Hippocampal formation (tissue), 2 donors: ENCODE measurements around the gene PANK3.
"Not testable (repeated sequence)": the region's sequence is repeated elsewhere in the genome, so short reads cannot be mapped to it uniquely, and the experiment has no call there.

Experiments used
- DNase-seq, 2 donors: peaks; one replicate each; lab custom pipeline; 2025; lab: John Stamatoyannopoulos, UW

Gene PANK3

GRCh38 chr5:168578538-168579487, at the start of gene PANK3:
Gene PANK3 (minus strand): TSS chr5:168579368. CDS start chr5:168579283, 85 bp downstream.
- DNase-seq, result peak in 1 of 2 donors; percentile 26

DNA sequence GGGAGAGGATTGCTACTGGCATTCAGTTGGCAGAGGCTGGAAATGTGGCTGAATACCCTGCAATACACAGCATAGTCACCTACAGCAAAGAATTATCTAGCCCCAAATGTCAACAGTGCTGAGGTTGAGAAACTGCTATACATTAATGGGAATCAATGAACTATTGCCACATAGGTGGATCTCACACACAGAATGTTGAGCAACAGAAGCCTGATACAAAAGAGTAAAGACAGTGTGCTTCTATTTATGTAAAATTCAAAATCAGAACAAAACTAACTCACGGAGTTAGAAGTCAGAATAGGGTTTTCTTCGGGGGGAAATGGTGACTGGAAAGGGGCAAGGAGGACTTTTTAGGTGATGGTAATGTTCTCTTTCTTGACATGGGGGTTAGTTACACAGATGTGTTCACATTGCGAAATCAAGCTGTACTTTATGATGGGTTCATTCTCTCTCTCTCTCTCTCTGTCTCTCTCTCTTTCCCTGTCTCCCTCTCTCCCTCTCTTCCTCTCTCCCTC, 45.7 kb upstream of the PANK3 start:
- no peak for DNase-seq

- no peak for DNase-seq
Observed at GRCh38 chr5:168620807-168621206, 41.6 kb upstream of the PANK3 start.

DNA sequence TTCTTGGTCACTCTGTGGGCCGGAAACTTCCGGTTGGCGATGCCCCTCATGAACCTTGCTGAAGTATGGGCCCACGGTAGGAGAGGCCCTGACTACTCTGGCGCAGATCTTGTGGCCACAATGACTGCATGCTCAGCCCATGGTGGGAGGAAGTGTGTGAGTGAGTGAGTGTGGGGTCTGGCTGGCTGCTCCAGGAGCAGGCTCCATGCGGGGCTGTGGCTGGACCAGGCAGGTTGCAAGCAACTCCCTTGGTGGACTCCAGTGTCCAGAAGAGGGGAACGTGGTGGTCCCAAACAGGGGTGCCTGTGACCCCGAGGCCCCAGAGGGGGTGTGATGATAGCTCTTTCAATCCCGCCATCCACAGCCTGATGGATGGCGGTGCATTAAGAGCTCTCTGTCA, 35.5 kb upstream of the PANK3 start:
- DNase-seq, result no peak

DNA sequence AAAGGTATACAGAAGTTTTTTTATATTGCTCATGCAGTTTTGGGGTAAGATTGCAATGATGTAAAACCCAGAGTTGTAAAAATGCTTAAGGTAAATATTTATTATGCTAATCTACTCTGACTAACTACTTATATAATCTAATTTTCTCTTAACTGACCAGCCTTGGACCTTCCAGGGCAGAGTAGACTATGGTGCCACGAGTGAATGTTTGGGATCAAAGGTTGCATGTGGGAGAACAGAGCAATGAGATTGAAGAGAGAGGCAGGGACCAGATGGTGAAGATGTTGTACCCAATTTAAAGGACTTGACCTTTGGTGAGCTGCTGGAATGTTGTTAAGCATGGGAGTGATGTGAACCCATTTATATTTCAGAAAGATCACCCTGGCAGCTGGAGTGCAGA, 34.8 kb upstream of the PANK3 start:
- DNase-seq, result no peak

DNA sequence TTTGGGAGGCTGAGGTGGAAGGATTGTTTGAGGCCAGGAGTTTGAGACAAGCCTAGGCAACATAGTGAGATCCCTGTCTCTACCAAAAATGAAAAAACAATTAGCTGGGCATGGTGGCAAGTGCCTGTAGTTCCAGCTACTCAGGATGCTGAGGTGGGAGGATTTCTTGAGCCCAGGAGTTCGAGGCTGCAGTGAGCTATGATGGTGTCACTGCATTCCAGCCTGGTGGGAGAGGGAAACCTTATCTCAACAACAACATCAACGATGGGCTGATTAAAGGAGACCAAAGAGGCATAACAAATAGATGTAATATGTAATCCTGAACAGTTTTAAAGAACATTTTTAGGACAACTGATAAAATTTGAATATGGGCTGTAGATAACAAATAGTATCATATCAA, 34.2 kb upstream of the PANK3 start:
- no peak for DNase-seq

- no peak for DNase-seq
Observed at GRCh38 chr5:168612996-168613395, 33.8 kb upstream of the PANK3 start.

DNA sequence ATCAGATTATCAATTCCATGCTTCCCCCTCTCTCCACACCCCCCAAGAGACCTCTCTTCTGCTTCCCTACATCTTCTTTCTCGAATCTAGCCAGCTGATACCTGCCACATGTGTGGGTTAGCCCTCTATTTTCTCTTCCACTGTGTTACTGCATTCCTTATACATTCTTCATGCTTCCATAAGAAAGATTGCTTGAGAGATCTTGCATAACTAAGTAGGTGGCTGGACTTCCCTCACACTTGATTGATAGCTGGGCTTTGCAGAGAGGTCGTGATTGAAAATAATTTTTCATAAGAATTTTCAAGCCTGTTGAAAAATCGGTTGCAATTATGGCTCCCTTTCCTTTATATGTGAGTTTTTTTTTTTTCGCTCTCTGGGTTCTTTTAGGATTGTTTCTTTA, 33.0 kb upstream of the PANK3 start:
- DNase-seq, result no peak

DNA sequence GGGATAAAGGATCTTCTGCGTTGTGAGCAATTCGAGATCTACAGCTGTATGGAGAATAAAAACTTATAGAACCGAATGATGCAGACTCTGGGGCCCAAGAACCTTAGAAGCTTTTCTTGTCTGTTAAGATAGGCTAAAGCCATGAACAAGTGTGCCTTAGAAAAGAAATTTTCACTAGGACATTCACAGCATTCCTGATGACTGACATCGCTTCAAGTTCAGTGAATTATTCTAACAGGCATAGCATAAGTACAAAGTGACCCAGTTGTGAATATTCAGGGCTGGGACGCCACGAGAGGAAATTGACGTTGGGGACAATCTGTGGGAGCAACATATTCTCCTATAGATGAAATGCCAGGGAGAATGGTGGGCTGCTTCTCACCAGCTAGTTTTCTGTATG, 32.0 kb upstream of the PANK3 start:
- DNase-seq, result no peak

DNA sequence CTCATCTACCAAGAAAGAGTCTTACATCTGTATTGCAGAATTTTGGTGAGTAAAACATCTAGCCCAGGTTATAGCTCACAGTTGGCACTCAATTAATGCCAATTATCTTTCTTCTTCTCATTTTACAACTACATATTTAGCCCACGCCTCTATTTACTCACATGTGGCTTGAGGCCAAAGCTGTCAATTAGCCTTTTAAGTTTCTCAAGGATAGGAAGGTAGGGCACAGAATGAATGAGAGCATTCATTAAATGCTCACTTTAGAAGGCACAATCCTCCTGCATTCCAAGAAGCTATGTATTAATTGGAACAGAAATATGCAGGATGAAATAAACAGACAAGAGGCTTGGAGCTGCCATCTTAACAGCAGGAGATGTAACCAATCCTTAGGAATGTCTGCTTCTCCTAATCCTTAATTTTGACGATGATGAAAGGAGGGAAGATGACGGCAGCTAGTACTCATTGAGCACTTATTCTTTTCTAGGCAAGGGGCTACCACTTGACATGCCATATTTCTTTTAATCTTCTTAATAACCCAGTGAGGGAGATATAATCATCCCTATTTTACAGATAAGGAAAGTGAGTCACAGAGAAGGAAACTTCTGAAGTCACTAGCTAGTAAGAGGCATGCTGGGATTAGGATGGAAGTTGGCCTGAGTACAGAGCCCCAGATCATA, 30.8 kb upstream of the PANK3 start:
- no peak for DNase-seq

GRCh38 chr5:168608821-168609220, 29.7 kb upstream of the PANK3 start:
- no peak for DNase-seq

DNA sequence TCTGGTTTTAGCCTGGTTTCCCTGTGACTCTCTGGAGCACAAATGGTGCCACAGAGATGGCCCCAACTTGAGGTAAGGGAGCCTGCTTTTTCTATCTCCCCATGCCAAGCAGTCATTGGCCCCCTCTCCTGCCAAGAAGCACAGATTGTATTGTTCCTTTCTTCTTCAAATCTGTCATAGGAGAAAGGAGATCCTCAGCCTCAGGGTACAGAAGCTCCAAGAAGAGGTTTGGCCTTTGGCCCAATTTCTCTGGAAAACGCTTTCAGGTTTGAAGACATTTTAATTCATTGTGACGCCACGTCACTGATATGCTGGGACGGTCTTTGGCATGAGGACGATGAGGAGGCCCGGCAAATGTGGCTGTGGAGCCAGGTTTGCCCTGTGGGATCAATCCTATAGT, 29.2 kb upstream of the PANK3 start:
- DNase-seq, result no peak

- no peak for DNase-seq
Observed at GRCh38 chr5:168607946-168608345, 28.8 kb upstream of the PANK3 start.

- DNase-seq, result no peak
Observed at GRCh38 chr5:168606562-168606961, 27.4 kb upstream of the PANK3 start.

- no peak for DNase-seq
Observed at GRCh38 chr5:168604436-168604835, 25.3 kb upstream of the PANK3 start.

DNA sequence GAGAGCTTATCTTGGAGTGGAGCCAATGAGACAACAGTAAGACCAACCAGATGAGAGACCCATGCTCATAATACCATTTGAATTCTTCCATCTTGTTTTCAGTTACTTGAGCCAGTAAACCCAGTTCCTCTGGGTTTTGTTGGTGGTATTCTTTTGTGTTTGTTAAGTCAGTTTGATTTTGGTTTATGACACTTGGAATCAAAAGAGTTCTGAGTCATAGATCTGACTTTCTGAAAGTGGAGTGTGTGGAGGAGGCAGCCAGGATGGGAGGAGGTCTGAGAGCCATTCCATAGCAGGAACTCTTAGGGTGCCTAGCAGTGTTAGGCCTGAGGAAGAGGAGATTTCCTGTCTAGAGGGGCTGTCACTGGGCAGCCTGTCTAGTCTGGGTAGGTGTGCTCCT, 24.6 kb upstream of the PANK3 start:
- no peak for DNase-seq

- DNase-seq, result no peak
Observed at GRCh38 chr5:168602517-168602916, 23.3 kb upstream of the PANK3 start.

DNA sequence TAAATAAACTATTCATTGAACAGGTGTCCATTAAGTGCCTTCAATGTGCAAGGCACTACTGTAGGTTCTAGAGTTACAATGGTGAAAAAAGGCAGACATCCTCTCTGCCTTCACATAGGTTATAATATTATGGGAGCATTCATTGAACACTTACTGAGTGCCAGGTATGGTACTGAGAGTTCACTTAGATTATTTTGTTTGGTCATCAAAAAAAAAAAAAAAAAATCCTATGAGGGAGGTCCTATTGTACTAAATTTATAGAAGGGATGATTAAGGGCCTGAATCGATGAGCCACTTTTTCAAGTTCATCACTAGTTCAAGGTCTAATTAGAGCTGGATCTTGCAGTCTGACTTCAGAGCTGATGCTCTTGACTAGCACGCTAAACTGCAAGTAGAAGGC, 22.8 kb upstream of the PANK3 start:
- DNase-seq, result no peak

DNA sequence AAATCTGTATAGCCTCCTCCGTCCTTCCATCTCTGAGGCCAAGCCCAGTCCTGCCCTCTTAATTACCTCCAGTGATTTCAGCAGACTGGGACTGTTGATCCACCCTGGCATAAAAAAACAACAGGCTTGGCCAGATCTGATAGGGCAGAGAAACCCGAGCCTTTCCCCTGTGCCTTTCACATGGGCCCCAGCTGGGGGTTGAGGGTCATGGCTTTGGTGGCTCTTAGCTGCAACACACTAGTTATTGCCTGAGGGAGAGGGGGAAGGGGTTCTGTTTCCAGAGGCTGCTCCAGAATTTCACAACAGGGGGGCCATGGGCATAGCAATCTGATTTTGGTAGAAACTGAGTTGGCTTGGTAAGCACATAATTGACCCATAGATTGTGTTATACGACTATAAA, 21.2 kb upstream of the PANK3 start:
- DNase-seq, result no peak

DNA sequence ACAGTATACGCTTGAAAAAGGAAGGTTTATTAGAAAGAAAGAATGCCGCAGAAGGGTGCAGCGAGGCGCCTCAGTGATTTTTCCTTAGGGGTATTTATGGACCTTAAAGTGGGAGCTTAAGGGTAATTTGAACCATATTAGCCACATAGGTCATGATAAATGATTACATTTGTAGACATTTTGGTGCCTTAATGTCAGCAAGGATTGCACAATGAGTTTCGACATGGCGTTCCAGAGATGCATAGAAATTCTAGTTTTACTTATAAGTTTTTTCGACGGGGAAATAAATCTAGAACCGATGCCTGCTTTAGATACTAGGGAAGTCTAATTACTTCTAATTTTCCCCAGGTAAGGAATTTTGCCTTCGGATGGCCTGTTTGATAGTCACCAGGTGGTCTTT, 20.7 kb upstream of the PANK3 start:
- DNase-seq, result no peak

DNA sequence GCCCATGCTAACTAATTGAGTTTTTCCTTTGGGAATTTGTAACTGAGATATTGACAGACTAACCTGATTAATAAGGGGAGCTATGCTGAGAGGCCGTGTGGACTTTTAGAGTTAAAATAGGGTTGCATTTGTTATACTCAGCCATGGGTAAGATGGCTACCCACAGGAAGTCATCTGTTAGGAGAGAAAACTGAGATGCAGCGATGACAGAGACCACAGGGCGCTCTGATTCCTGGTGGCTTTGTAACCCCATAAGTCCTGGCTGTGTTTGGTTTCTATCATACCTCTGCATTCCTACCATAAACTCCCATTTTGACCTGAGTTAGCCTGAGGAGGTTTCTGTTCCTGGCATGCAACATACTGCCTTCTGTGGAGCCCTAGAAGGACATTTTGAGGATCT, 19.5 kb upstream of the PANK3 start:
- no peak for DNase-seq

DNA sequence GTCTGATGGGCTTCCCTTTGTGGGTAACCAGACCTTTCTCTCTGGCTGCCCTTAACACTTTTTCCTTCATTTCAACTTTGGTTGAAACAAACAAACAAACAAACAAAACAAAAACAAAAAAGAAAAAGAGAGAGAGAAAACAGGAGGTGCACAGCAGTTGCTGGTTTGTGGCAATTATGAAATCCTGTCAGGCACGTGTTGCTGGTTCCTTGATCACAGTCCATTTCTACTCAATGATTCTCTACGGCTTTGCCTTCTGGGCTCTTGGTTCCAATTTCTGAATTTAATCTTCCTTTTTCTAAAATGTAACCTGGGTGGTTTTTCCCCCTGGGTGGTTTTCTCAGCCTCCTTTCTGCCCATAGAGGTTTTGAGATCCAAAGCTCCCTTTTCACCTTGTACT, 17.8 kb upstream of the PANK3 start:
- no peak for DNase-seq

GRCh38 chr5:168596122-168596521, 17.0 kb upstream of the PANK3 start:
- not testable (repeated sequence) for DNase-seq
